ENCODE measurements around the gene PPID. TPM values are rescaled to one million over a fixed set of nuclear protein-coding genes. Genes with fewer than 3 reads are reported as not detected.

Gene PPID
- total and polyA plus RNA-seq, 12 donors: 12.3 to 95.6 (median 20.8) TPM

DNA sequence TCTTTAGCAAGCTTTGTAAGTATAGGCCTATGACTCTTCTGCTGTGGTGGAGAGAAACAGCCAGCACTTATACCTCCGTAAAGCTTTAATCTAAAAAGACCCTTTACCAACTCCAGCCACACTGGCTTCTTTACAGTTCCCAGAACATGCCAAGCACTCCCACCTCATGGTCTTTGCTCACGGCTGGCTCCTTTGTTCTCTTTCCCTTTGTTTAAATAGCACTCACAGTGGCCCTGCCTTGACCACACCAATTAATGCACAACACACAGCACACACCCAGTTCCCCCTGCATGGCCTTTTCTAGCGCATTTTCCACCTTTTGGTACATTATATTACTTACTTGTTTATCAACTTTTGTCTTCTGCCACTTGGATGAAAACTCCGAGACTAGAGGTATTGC is 18.9 kb downstream of the PPID start:
- TF ChIP-seq CTCF (IDR thresholded peaks at IDR 0.05): no peak
- TF ChIP-seq POLR2A (IDR thresholded peaks at IDR 0.05): no peak
- Histone ChIP-seq H3K36me3 (replicated peaks in 1 of 2) (peaks cover 0 to 33% of the 10 kb centered on the region in 2 donors), H3K9me3 (replicated peaks in 1 of 3) (no peaks in the 10 kb centered on the region), H3K27me3 (no peaks in the 10 kb centered on the region), H3K4me3 (no peak overlapping the region), H3K27ac (no peak overlapping the region), H3K4me1 (replicated peaks in 1 of 2) (no peaks in the 10 kb centered on the region)
- DNase-seq: no peak
- intact Hi-C loops (cut with DNase I): no loop called here
- 94 to 98% (median 97%) methylated on average over 4 of the region's 4 CpGs for WGBS, 4 donors

GRCh38 chr4:158688813-158689212 is 34.4 kb downstream of the PPID start:
- intact Hi-C loops (cut with DNase I): no loop called here
- peaks cover 0 to 13% of the 10 kb centered on the region in 2 donors for H3K36me3 ChIP-seq (replicated peaks in 1 of 2)
- WGBS, 4 donors: 77 to 88% (median 81%) methylated on average over 1 of the region's 1 CpG
- DNase-seq: no peak
- TF ChIP-seq CTCF (IDR thresholded peaks at IDR 0.05): no peak
- no peak for TF ChIP-seq POLR2A (IDR thresholded peaks at IDR 0.05)
- no peaks in the 10 kb centered on the region for H3K27me3 ChIP-seq
- no peaks in the 10 kb centered on the region for H3K4me1 ChIP-seq (replicated peaks in 1 of 2)
- no peak overlapping the region for H3K27ac ChIP-seq
- H3K4me3 ChIP-seq: no peak overlapping the region
- no peaks in the 10 kb centered on the region for H3K9me3 ChIP-seq (replicated peaks in 1 of 3)

- 70 to 85% (median 73%) methylated on average over 2 of the region's 2 CpGs for WGBS, 4 donors
- intact Hi-C loops (cut with DNase I): no loop called here
- H3K36me3 ChIP-seq (replicated peaks in 1 of 2): peaks cover 0 to 6% of the 10 kb centered on the region in 2 donors
- no peak for DNase-seq
- H3K27ac ChIP-seq: no peak overlapping the region
- H3K4me1 ChIP-seq (replicated peaks in 1 of 2): peaks cover 0 to 8% of the 10 kb centered on the region in 2 donors
- H3K4me3 ChIP-seq: no peak overlapping the region
- TF ChIP-seq POLR2A (IDR thresholded peaks at IDR 0.05) (no peak), CTCF (IDR thresholded peaks at IDR 0.05) (no peak)
- H3K27me3 ChIP-seq: no peaks in the 10 kb centered on the region
- H3K9me3 ChIP-seq (replicated peaks in 1 of 3): no peaks in the 10 kb centered on the region
Measured at GRCh38 chr4:158682066-158682465, 41.1 kb downstream of the PPID start.

GRCh38 chr4:158681629-158682028 is 41.6 kb downstream of the PPID start:
- Histone ChIP-seq H3K4me3 (no peak overlapping the region), H3K36me3 (replicated peaks in 1 of 2) (peaks cover 0 to 6% of the 10 kb centered on the region in 2 donors), H3K9me3 (replicated peaks in 1 of 3) (no peaks in the 10 kb centered on the region), H3K4me1 (replicated peaks in 1 of 2) (peaks cover 0 to 8% of the 10 kb centered on the region in 2 donors), H3K27me3 (no peaks in the 10 kb centered on the region), H3K27ac (no peak overlapping the region)
- DNase-seq: no peak
- 86 to 96% (median 91%) methylated on average over 1 of the region's 1 CpG for WGBS, 4 donors
- intact Hi-C loops (cut with DNase I): no loop called here
- TF ChIP-seq CTCF (IDR thresholded peaks at IDR 0.05) (no peak), POLR2A (IDR thresholded peaks at IDR 0.05) (no peak)
